ENCODE results near the gene EEFSEC.

DNA sequence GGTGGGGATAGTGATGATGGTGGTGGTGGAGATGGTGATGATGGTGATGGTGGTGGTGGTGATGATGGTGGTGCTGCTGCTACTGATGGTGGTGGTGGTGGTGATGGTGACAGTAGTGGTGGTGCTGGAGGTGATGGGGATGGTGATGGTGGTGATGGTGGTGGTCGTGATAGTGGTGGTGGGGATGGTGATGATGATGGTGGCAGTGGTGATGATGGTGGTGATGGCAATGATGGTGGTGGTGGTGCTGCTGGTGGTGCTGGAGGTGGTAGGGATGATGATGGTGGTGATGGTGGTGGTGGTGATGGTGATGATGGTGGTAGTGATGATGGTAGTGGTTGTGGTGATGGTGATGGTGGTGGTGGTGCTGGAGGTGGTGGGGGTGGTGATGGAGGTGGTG lies 292.1 kb downstream of the EEFSEC start:
- TF ChIP-seq, protein P1, sequence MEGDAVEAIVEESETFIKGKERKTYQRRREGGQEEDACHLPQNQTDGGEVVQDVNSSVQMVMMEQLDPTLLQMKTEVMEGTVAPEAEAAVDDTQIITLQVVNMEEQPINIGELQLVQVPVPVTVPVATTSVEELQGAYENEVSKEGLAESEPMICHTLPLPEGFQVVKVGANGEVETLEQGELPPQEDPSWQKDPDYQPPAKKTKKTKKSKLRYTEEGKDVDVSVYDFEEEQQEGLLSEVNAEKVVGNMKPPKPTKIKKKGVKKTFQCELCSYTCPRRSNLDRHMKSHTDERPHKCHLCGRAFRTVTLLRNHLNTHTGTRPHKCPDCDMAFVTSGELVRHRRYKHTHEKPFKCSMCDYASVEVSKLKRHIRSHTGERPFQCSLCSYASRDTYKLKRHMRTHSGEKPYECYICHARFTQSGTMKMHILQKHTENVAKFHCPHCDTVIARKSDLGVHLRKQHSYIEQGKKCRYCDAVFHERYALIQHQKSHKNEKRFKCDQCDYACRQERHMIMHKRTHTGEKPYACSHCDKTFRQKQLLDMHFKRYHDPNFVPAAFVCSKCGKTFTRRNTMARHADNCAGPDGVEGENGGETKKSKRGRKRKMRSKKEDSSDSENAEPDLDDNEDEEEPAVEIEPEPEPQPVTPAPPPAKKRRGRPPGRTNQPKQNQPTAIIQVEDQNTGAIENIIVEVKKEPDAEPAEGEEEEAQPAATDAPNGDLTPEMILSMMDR (IDR thresholded peaks at IDR 0.05; ENCODE audit: poor library complexity, severe bottlenecking) = no peak
- no peak for TF ChIP-seq SMC3 (conservative IDR thresholded peaks at IDR 0.05; ENCODE audit: poor library complexity)

All from neural cell (in vitro differentiated cells).